Common myeloid progenitor, CD34-positive (primary cell): Measurements from ENCODE around the gene CDC14C. TPM values are rescaled to one million over a fixed set of nuclear protein-coding genes. Genes with fewer than 3 reads are reported as not detected.

Experiments
- CTCF ChIA-PET: fragments of 350-600 bp; sonication (Branson Sonifier 250); formaldehyde crosslinking; loops from one replicate; lab custom pipeline; 2021; ENCODE audit warnings: antibody characterized with exemption; lab: Charles Lee
- POLR2A ChIA-PET: fragments of 350-600 bp; sonication (Branson Sonifier 250); formaldehyde crosslinking; loops from one replicate; lab custom pipeline; 2021; ENCODE audit warnings: antibody characterized with exemption; lab: Charles Lee
- DNase-seq, 3 donors: peaks; one replicate each; pipeline versions ENCODE4 v3.0.0 to v3.0.0-alpha.2; 2013
- H3K27ac ChIP-seq, 2 experiments: 1 replicate in 1 of 2; 2 replicates in 1 of 2; pipeline ENCODE4 v1.7.0; 2013; ENCODE audit warnings: inconsistent platforms in 2 of 2, low read length in 2 of 2, mild to moderate bottlenecking in 2 of 2, low read depth in 1 of 2, moderate library complexity in 1 of 2; ENCODE audit not compliant: severe bottlenecking in 2 of 2, insufficient read depth in 1 of 2, poor library complexity in 1 of 2
- H3K27me3 ChIP-seq, 5 experiments: replicated peaks in 2 of 5; 1 replicate in 3 of 5; 2 replicates in 2 of 5; pipeline versions ENCODE4 v1.6.1 to v1.7.0; 2013; ENCODE audit warnings: low read length in 4 of 5, mild to moderate bottlenecking in 2 of 5, moderate library complexity in 2 of 5, inconsistent platforms in 1 of 5; ENCODE audit not compliant: insufficient read depth in 5 of 5, control insufficient read depth in 4 of 5
- H3K36me3 ChIP-seq, 4 experiments: 1 replicate in 2 of 4; 2 replicates in 2 of 4; pipeline versions ENCODE4 v1.6.1 to v1.7.0; 2013; ENCODE audit warnings: low read length in 3 of 4, control low read depth in 1 of 4, mild to moderate bottlenecking in 1 of 4; ENCODE audit not compliant: control insufficient read depth in 4 of 4, insufficient read depth in 4 of 4
- H3K4me1 ChIP-seq, 4 experiments: 1 replicate in 3 of 4; 2 replicates in 1 of 4; pipeline versions ENCODE4 v1.6.1 to v1.7.1; 2013; ENCODE audit warnings: low read length in 3 of 4, mild to moderate bottlenecking in 3 of 4, control low read depth in 1 of 4, inconsistent platforms in 1 of 4, moderate library complexity in 1 of 4; ENCODE audit not compliant: control insufficient read depth in 4 of 4, insufficient read depth in 4 of 4; ENCODE audit errors: control extremely low read depth in 1 of 4
- H3K4me3 ChIP-seq, 7 experiments: 1 replicate in 4 of 7; 2 replicates in 3 of 7; pipeline versions ENCODE4 v1.5.1 to v1.7.0; 2013; ENCODE audit warnings: mild to moderate bottlenecking in 7 of 7, low read length in 6 of 7, moderate library complexity in 6 of 7, inconsistent platforms in 2 of 7, low read depth in 2 of 7, control low read depth in 1 of 7; ENCODE audit not compliant: insufficient read depth in 4 of 7, control insufficient read depth in 1 of 7; ENCODE audit errors: extremely low read depth in 1 of 7
- H3K9me3 ChIP-seq, 5 experiments: 1 replicate in 4 of 5; 2 replicates in 1 of 5; pipeline versions ENCODE4 v1.6.1 to v1.7.1; 2013; ENCODE audit warnings: low read length in 4 of 5, mild to moderate bottlenecking in 2 of 5, inconsistent platforms in 1 of 5, low read depth in 1 of 5, moderate library complexity in 1 of 5; ENCODE audit not compliant: control insufficient read depth in 4 of 5, insufficient read depth in 2 of 5; ENCODE audit errors: control extremely low read depth in 1 of 5
- WGBS: methylation state at CpG from one replicate; pipeline ENCODE4 v1.1.5; 2013; ENCODE audit not compliant: insufficient coverage; 5-methylcytosine and 5-hydroxymethylcytosine counted together
- polyA plus RNA-seq: library from polyadenylated mRNA; unstranded; fragments of 120-200 nt; gene quantifications from one replicate; pipeline ENCODE4 v1.2.1, GENCODE V29; 2013

The CDC14C gene
- polyA plus RNA-seq = 0.07 TPM

- Histone ChIP-seq H3K4me1 (no peaks in the 10 kb centered on the region), H3K27me3 (no peaks in the 10 kb centered on the region), H3K36me3 (no peaks in the 10 kb centered on the region), H3K27ac (no peak within 1 kb of the TSS), H3K9me3 (peaks cover 0 to under 1% (median 0%) of the 10 kb centered on the region in 5 experiments), H3K4me3 (no peak within 1 kb of the TSS)
- no peak for DNase-seq
- POLR2A ChIA-PET = no interaction called here
- CTCF ChIA-PET = no interaction called here
- WGBS = 94% methylated on average over 37 of the region's 46 CpGs
Measured at GRCh38 chr7:48924433-48924832, at the start of gene CDC14C. CDC14C (plus strand) TSS chr7:48924547; CDS start chr7:48924673, 126 bp downstream.

- DNase-seq = peak; percentile 40 to 65 (median 62)
- 39% methylated on average over 10 of the region's 14 CpGs for WGBS
- Histone ChIP-seq H3K36me3 (no peaks in the 10 kb centered on the region), H3K27me3 (peaks cover 0 to 3% (median 0%) of the 10 kb centered on the region in 5 experiments), H3K9me3 (no peaks in the 10 kb centered on the region), H3K4me3 (no peak overlapping the region), H3K27ac (no peak overlapping the region), H3K4me1 (no peaks in the 10 kb centered on the region)
- ChIA-PET POLR2A (no interaction called here), CTCF (interaction anchor here (0.7 to 6.9 kb wide), 8 partner anchors 23 to 931 kb away, joined by 3 to 47 read pairs (median 3); no protein-coding TSS in a partner anchor)
Measured at GRCh38 chr7:48875045-48875916, 49.1 kb upstream of the CDC14C start.

DNA sequence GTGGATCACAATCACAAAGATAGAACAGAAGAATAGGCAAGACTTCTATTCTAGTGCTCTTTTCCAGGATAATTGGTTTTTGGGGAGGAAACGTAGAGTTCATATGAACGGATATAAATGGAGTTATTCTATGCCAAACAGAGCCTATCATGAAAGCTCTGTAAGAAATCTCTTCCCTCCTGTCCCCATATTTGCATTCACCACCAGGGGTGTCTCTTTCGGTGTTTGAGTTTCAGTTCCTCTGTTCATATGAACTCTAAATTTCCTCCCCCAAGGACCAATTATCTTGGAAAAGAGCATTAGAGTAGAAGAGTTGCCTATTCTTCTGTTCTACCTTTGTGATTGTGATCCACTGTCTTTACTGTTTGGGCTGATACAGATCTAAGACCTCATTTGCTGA is 48.3 kb upstream of the CDC14C start:
- H3K4me3 ChIP-seq = no peak overlapping the region
- peaks cover 0 to 3% (median 0%) of the 10 kb centered on the region in 5 experiments for H3K27me3 ChIP-seq
- no peak for DNase-seq
- no peak overlapping the region for H3K27ac ChIP-seq
- WGBS = 100% methylated on average over 1 of the region's 3 CpGs
- no peaks in the 10 kb centered on the region for H3K36me3 ChIP-seq
- H3K9me3 ChIP-seq = no peaks in the 10 kb centered on the region
- no peaks in the 10 kb centered on the region for H3K4me1 ChIP-seq
- POLR2A ChIA-PET = no interaction called here
- CTCF ChIA-PET = interaction anchor here (0.9 to 6.9 kb wide), 4 partner anchors 80 to 931 kb away, joined by 3 to 47 read pairs (median 9); no protein-coding TSS in a partner anchor

GRCh38 chr7:48880851-48881250 is 43.5 kb upstream of the CDC14C start:
- Histone ChIP-seq H3K36me3 (no peaks in the 10 kb centered on the region), H3K9me3 (no peaks in the 10 kb centered on the region), H3K27me3 (peaks cover 0 to 3% (median 0%) of the 10 kb centered on the region in 5 experiments), H3K4me3 (no peak overlapping the region), H3K27ac (no peak overlapping the region), H3K4me1 (no peaks in the 10 kb centered on the region)
- no peak for DNase-seq
- WGBS = no CpG with 5 or more reads among the region's 2 CpGs
- ChIA-PET CTCF (interaction anchor here (1.1 kb wide), 1 partner anchor 573 kb away, joined by 3 read pairs; no protein-coding TSS in a partner anchor), POLR2A (no interaction called here)

DNA sequence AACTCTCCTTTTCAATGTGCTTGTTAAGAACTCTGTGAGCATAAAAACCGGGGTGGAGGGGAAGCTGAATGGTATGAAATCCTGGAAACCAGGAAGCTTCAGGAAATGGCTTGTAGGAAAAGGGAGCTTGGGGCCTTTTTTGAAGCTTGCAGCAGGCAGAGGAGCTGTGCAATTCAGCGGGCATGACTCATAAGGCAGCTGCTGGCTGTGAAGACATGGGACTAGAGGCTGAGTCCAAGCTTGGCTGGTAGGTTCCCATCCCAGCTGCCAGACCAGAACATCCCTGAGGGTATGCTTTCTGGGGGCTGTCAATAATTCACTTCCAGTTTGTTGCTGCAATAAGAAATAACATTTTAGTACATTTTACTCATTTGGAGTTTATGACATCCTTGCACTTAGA is 36.8 kb upstream of the CDC14C start:
- Histone ChIP-seq H3K27me3 (no peaks in the 10 kb centered on the region), H3K36me3 (no peaks in the 10 kb centered on the region), H3K4me3 (no peak overlapping the region), H3K4me1 (no peaks in the 10 kb centered on the region), H3K9me3 (peaks cover 0 to 19% (median 0%) of the 10 kb centered on the region in 5 experiments), H3K27ac (no peak overlapping the region)
- no peak for DNase-seq
- WGBS = 70% methylated on average over 2 of the region's 2 CpGs
- POLR2A ChIA-PET = interaction anchor here (0.6 kb wide), 1 partner anchor 223 kb away, joined by 3 read pairs; no protein-coding TSS in a partner anchor
- CTCF ChIA-PET = no interaction called here

GRCh38 chr7:48894574-48894973 is 29.8 kb upstream of the CDC14C start:
- Histone ChIP-seq H3K36me3 (no peaks in the 10 kb centered on the region), H3K4me3 (no peak overlapping the region), H3K27me3 (peaks cover 0 to 2% (median 0%) of the 10 kb centered on the region in 5 experiments), H3K4me1 (no peaks in the 10 kb centered on the region), H3K9me3 (peaks cover 0 to 32% (median 12%) of the 10 kb centered on the region in 5 experiments), H3K27ac (no peak overlapping the region)
- no peak for DNase-seq
- no CpG with 5 or more reads among the region's 1 CpG for WGBS
- POLR2A ChIA-PET = no interaction called here
- CTCF ChIA-PET = interaction anchor here (2.0 kb wide), 1 partner anchor 16 kb away, joined by 4 read pairs; no protein-coding TSS in a partner anchor

- Histone ChIP-seq H3K4me3 (no peak overlapping the region), H3K4me1 (no peaks in the 10 kb centered on the region), H3K27ac (no peak overlapping the region), H3K36me3 (no peaks in the 10 kb centered on the region), H3K27me3 (peaks cover 0 to 2% (median 0%) of the 10 kb centered on the region in 5 experiments), H3K9me3 (peaks cover 0 to 3% (median 0%) of the 10 kb centered on the region in 5 experiments)
- DNase-seq = no peak
- WGBS = 100% methylated on average over 2 of the region's 2 CpGs
- ChIA-PET POLR2A (no interaction called here), CTCF (no interaction called here)
Measured at GRCh38 chr7:48899932-48900331, 24.4 kb upstream of the CDC14C start.
